Panc1 (cell line): ENCODE data around the gene HHLA2.

Source experiments
- CTCF ChIP-seq: fragments of 450-650 bp; IDR thresholded peaks from 2 replicates; pipeline ENCODE4 v1.5.1; 2017; ENCODE audit warnings: mild to moderate bottlenecking
- SIN3A ChIP-seq: IDR thresholded peaks from 2 replicates; pipeline ENCODE4 v1.6.1; 2012; ENCODE audit warnings: low read depth, mild to moderate bottlenecking, low read length, moderate library complexity, borderline replicate concordance; ENCODE audit not compliant: insufficient read depth

GRCh38 chr3:108383306-108383705 is 87.0 kb downstream of the HHLA2 start:
- no peak for TF ChIP-seq CTCF
- TF ChIP-seq SIN3A, result no peak
